H9 (cell line): Measurements from ENCODE around the gene TSC1. TPM values are rescaled to one million over a fixed set of nuclear protein-coding genes. Genes with fewer than 3 reads are reported as not detected.

ENCODE experiments used
- DNase-seq: peaks from one replicate; pipeline ENCODE4 v3.0.0-alpha.2; 2017
- H2AFZ ChIP-seq: one replicate; pipeline ENCODE4 v1.6.1; 2013; ENCODE audit warnings: mild to moderate bottlenecking, low read length, control low read depth, moderate library complexity
- H2AK5ac ChIP-seq: 2 replicates; pipeline ENCODE4 v1.6.1; 2013; ENCODE audit warnings: low read length, control low read depth, mixed read lengths; ENCODE audit not compliant: insufficient read length
- H2BK120ac ChIP-seq: one replicate; pipeline ENCODE4 v1.6.1; 2013; ENCODE audit warnings: low read depth, mild to moderate bottlenecking, low read length, control low read depth, inconsistent platforms; ENCODE audit not compliant: poor library complexity, severe bottlenecking
- H2BK12ac ChIP-seq: 2 replicates; pipeline ENCODE4 v1.6.1; 2013; ENCODE audit warnings: low read length, control low read depth, mixed read lengths, low read depth; ENCODE audit not compliant: insufficient read length
- H2BK15ac ChIP-seq: 2 replicates; pipeline ENCODE4 v1.6.1; 2013; ENCODE audit warnings: low read depth, low read length, control low read depth
- H2BK20ac ChIP-seq: one replicate; pipeline ENCODE4 v1.6.1; 2013; ENCODE audit warnings: low read depth, mild to moderate bottlenecking, low read length, control low read depth, inconsistent platforms; ENCODE audit not compliant: poor library complexity, severe bottlenecking
- H2BK5ac ChIP-seq: 2 replicates; pipeline ENCODE4 v1.6.1; 2013; ENCODE audit warnings: low read length, control low read depth, mixed read lengths; ENCODE audit not compliant: insufficient read length
- H3K14ac ChIP-seq: 2 replicates; pipeline ENCODE4 v1.6.1; 2013; ENCODE audit warnings: low read length, control low read depth; ENCODE audit not compliant: insufficient read depth
- H3K18ac ChIP-seq: 2 replicates; pipeline ENCODE4 v1.6.1; 2013; ENCODE audit warnings: low read depth, mild to moderate bottlenecking, mixed read lengths, low read length, control low read depth; ENCODE audit not compliant: insufficient read length
- H3K23ac ChIP-seq: 2 replicates; pipeline ENCODE4 v1.6.1; 2013; ENCODE audit warnings: low read length, control low read depth, mixed read lengths, low read depth; ENCODE audit not compliant: insufficient read length
- H3K23me2 ChIP-seq: 2 replicates; pipeline ENCODE4 v1.6.1; 2013; ENCODE audit warnings: low read depth, mild to moderate bottlenecking, mixed read lengths, low read length, control low read depth; ENCODE audit not compliant: insufficient read length, poor library complexity, severe bottlenecking
- H3K27ac ChIP-seq: 2 replicates; pipeline ENCODE4 v1.5.1; 2013; ENCODE audit warnings: low read length, control low read depth, mixed read lengths, low read depth; ENCODE audit not compliant: insufficient read length
- H3K27me3 ChIP-seq: 2 replicates; pipeline ENCODE4 v1.6.1; 2013; ENCODE audit warnings: low read length, control low read depth, inconsistent platforms; ENCODE audit not compliant: insufficient read depth
- H3K4ac ChIP-seq: 2 replicates; pipeline ENCODE4 v1.6.1; 2013; ENCODE audit warnings: low read depth, mild to moderate bottlenecking, control low read depth, inconsistent platforms, low read length, moderate library complexity
- H3K4me1 ChIP-seq: 2 replicates; pipeline ENCODE4 v1.6.1; 2013; ENCODE audit warnings: low read length, control low read depth, inconsistent platforms; ENCODE audit not compliant: insufficient read depth
- H3K4me2 ChIP-seq: 2 replicates; pipeline ENCODE4 v1.6.1; 2013; ENCODE audit warnings: low read length, control low read depth, mixed read lengths; ENCODE audit not compliant: insufficient read length, insufficient read depth
- H3K56ac ChIP-seq: 2 replicates; pipeline ENCODE4 v1.6.1; 2013; ENCODE audit warnings: low read depth, mild to moderate bottlenecking, mixed read lengths, low read length, control low read depth; ENCODE audit not compliant: insufficient read length
- H3K79me1 ChIP-seq: 2 replicates; pipeline ENCODE4 v1.6.1; 2013; ENCODE audit warnings: low read depth, mild to moderate bottlenecking, moderate library complexity, low read length, control low read depth, inconsistent platforms; ENCODE audit not compliant: insufficient read depth, poor library complexity, severe bottlenecking
- H3K79me2 ChIP-seq: 2 replicates; pipeline ENCODE4 v1.6.1; 2013; ENCODE audit warnings: low read length, control low read depth, inconsistent platforms; ENCODE audit not compliant: insufficient read depth
- H3K9ac ChIP-seq: 2 replicates; pipeline ENCODE4 v1.6.1; 2013; ENCODE audit warnings: low read length, control low read depth, mixed read lengths; ENCODE audit not compliant: insufficient read length; ENCODE audit errors: extremely low read depth
- H3K9me3 ChIP-seq: one replicate; pipeline ENCODE4 v1.6.1; 2013; ENCODE audit warnings: low read depth, low read length, inconsistent platforms; ENCODE audit not compliant: control insufficient read depth
- H3T11ph ChIP-seq: one replicate; pipeline ENCODE4 v1.6.1; 2013; ENCODE audit warnings: mild to moderate bottlenecking, low read length, control low read depth, inconsistent platforms
- H4K20me1 ChIP-seq: one replicate; pipeline ENCODE4 v1.6.1; 2013; ENCODE audit not compliant: control insufficient read depth, insufficient read length, insufficient read depth
- H4K5ac ChIP-seq: 2 replicates; pipeline ENCODE4 v1.6.1; 2013; ENCODE audit warnings: low read depth, mild to moderate bottlenecking, mixed read lengths, low read length, control low read depth; ENCODE audit not compliant: insufficient read length
- H4K8ac ChIP-seq: replicated peaks from 2 replicates; pipeline ENCODE4 v1.6.1; 2013; ENCODE audit warnings: low read length, control low read depth, mixed read lengths, low read depth; ENCODE audit not compliant: insufficient read length
- H4K91ac ChIP-seq: 2 replicates; pipeline ENCODE4 v1.6.1; 2013; ENCODE audit warnings: low read depth, mild to moderate bottlenecking, moderate library complexity, mixed read lengths, low read length, control low read depth; ENCODE audit not compliant: insufficient read length
- H3K27ac Mint-ChIP-seq, 3 experiments: 2 replicates in 2 of 3; 3 replicates in 1 of 3; pipeline ENCODE4 v1.8.0; 2020 to 2021; ENCODE audit warnings: mixed read lengths in 3 of 3, mild to moderate bottlenecking in 1 of 3, moderate library complexity in 1 of 3
- H3K27me3 Mint-ChIP-seq: 2 replicates; pipeline ENCODE4 v1.8.0; 2021; ENCODE audit warnings: low read depth, mild to moderate bottlenecking, moderate library complexity, mixed read lengths
- H3K36me3 Mint-ChIP-seq, 3 experiments: 2 replicates in 2 of 3; 3 replicates in 1 of 3; pipeline ENCODE4 v1.8.0; 2020 to 2021; ENCODE audit warnings: low read depth in 3 of 3, mixed read lengths in 3 of 3; ENCODE audit not compliant: insufficient read depth in 1 of 3
- H3K4me1 Mint-ChIP-seq, 2 experiments: 2 replicates each; pipeline ENCODE4 v1.8.0; 2020; ENCODE audit warnings: mixed read lengths in 2 of 2
- H3K4me3 Mint-ChIP-seq, 2 experiments: 2 replicates in 1 of 2; 3 replicates in 1 of 2; pipeline ENCODE4 v1.8.0; 2020 to 2021; ENCODE audit warnings: mild to moderate bottlenecking in 2 of 2, mixed read lengths in 2 of 2, moderate library complexity in 1 of 2
- H3K9me3 Mint-ChIP-seq, 2 experiments: 2 replicates in 1 of 2; 3 replicates in 1 of 2; pipeline ENCODE4 v1.8.0; 2020; ENCODE audit warnings: mild to moderate bottlenecking in 2 of 2, mixed read lengths in 2 of 2, moderate library complexity in 1 of 2
- CTCF ChIP-seq: fragments of 200-600 bp; sonication (generic); conservative IDR thresholded peaks from 3 replicates; pipeline ENCODE4 v1.8.0; 2021; ENCODE audit warnings: antibody characterized with exemption, mild to moderate bottlenecking
- WGBS: extraction: QIAGEN DNeasy Blood & Tissue Kit; methylation state at CpG from one replicate; pipeline ENCODE4 v1.1.7; 2013; ENCODE audit warnings: missing lambda C conversion rate, low lambda C conversion rate, mixed read lengths; ENCODE audit not compliant: insufficient read length; ENCODE audit errors: extremely low coverage; 5-methylcytosine and 5-hydroxymethylcytosine counted together
- total RNA-seq: library from RNA; stranded (reverse); gene quantifications from 2 replicates; pipeline ENCODE4 v1.2.1, GENCODE V29; 2021

Gene TSC1
- total RNA-seq, 1 experiment from 2014 or later: 32.7 TPM

GRCh38 chr9:132894862-132895835 is 49.3 kb downstream of the TSC1 start:
- Histone ChIP-seq H3K79me1 (no peaks in the 10 kb centered on the region), H3K79me2 (no peaks in the 10 kb centered on the region), H2BK12ac (no peak overlapping the region), H3K23ac (no peak overlapping the region), H2BK5ac (no peak overlapping the region), H4K8ac (no peak overlapping the region), H4K5ac (no peak overlapping the region), H3K4me2 (no peak overlapping the region), H2BK15ac (no peak overlapping the region), H3K4me1 (no peaks in the 10 kb centered on the region), H3K9ac (no peak overlapping the region), H2BK20ac (no peak overlapping the region), H3K4ac (no peak overlapping the region), H3K23me2 (no peaks in the 10 kb centered on the region), H2AK5ac (no peak overlapping the region), H3K18ac (no peak overlapping the region), H3K56ac (no peak overlapping the region), H3K14ac (no peak overlapping the region), H3K27ac (no peak overlapping the region), H2AFZ (no peak overlapping the region), H3K27me3 (no peaks in the 10 kb centered on the region), H2BK120ac (no peak overlapping the region), H3T11ph (no peak overlapping the region), H3K9me3 (no peaks in the 10 kb centered on the region), H4K91ac (no peak overlapping the region), H4K20me1 (no peaks in the 10 kb centered on the region)
- TF ChIP-seq CTCF: no peak
- Mint-ChIP-seq H3K9me3 (no peaks in the 10 kb centered on the region), H3K27me3 (no peaks in the 10 kb centered on the region), H3K4me1 (peaks cover 3 to 4% of the 10 kb centered on the region in 2 experiments; a peak in 2 of 4 replicates), H3K27ac (no peak overlapping the region), H3K36me3 (peaks cover 10 to 49% (median 32%) of the 10 kb centered on the region in 3 experiments), H3K4me3 (no peak overlapping the region)
- no peak for DNase-seq
- WGBS: no CpG with 5 or more reads among the region's 9 CpGs
